ENCODE results near the gene ITGA4. TPM values are rescaled to one million over a fixed set of nuclear protein-coding genes. Genes with fewer than 3 reads are reported as not detected.

Gene ITGA4
- total RNA-seq, 1 donor: 138 TPM

DNA sequence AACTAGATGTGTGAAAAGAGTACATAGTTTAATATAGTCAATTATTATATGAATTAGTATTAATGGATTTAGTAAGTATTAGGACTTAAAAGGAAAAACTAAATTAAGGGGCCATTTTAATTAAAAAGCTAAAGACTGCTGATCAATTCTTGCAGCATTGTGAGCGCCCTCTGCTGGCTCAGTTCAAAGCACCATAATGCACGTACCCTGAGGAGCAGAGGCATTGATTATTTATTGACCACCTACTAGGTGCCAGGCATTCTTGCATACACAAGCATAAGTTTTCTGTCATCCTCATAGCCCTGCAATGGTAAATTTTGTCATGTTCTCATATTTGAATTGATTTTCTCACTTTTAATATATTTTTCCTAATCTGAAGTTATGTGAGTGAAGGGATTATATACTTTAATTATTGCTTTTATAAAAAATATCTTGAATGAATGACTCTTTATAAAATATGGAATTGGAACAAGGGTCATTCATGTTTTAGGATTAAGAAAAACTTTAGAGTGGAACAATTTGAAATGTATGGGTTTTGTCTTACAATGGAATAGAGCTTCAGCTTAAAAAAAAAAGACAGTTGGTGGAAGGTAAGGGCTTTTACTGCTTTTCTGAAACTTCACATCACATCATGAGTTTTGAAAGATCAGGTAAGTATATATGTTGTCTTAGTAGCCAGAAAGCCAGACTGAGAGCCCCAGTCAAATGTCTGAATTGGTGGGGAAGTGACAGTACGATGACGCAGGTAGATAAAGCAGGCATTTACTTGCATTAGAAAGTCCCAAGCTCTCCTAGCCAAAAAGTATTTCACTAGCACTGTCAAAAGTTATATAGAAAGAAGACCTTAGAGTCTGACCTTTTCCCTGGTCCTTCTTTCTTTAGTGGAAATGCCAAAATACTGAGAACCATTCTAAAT lies 9.7 kb downstream of the ITGA4 start:
- Histone ChIP-seq H3K27me3 (ENCODE audit: insufficient read depth, low read length) (no peaks in the 10 kb centered on the region), H3K4me3 (ENCODE audit: low read length) (no peak overlapping the region), H3K4me1 (ENCODE audit: insufficient read depth, low read length) (peaks cover 52% of the 10 kb centered on the region), H3K9me3 (ENCODE audit: low read depth, low read length) (no peaks in the 10 kb centered on the region)

GRCh38 chr2:181467966-181468707 lies 11.0 kb downstream of the ITGA4 start:
- no peak overlapping the region for H3K4me3 ChIP-seq (ENCODE audit: low read length)
- H3K9me3 ChIP-seq (ENCODE audit: low read depth, low read length): no peaks in the 10 kb centered on the region
- no peaks in the 10 kb centered on the region for H3K27me3 ChIP-seq (ENCODE audit: insufficient read depth, low read length)
- H3K4me1 ChIP-seq (ENCODE audit: insufficient read depth, low read length): peaks cover 50% of the 10 kb centered on the region

DNA sequence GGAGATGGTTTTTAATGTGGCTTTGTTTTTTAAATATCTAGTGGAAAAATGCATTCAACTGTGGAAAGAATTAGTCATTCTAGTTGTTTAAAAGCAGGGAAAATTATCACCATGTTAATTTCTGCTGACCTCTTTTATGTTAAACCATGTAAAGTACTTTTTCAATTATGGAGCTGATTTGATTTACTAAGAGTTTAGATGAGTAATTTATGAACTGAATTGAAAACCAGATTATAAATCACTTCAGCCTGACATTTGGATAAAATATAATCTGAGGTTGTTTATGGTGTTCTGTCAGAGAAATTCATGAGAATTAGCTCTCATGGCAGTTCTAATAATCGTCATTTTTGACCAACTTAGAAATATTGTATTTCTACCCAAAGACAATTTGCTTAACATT lies 11.6 kb downstream of the ITGA4 start:
- Histone ChIP-seq H3K27me3 (ENCODE audit: insufficient read depth, low read length) (no peaks in the 10 kb centered on the region), H3K4me1 (ENCODE audit: insufficient read depth, low read length) (peaks cover 49% of the 10 kb centered on the region), H3K9me3 (ENCODE audit: low read depth, low read length) (no peaks in the 10 kb centered on the region), H3K4me3 (ENCODE audit: low read length) (no peak overlapping the region)

GRCh38 chr2:181471226-181471625 lies 14.0 kb downstream of the ITGA4 start:
- Histone ChIP-seq H3K4me1 (ENCODE audit: insufficient read depth, low read length) (peaks cover 33% of the 10 kb centered on the region), H3K4me3 (ENCODE audit: low read length) (no peak overlapping the region), H3K27me3 (ENCODE audit: insufficient read depth, low read length) (no peaks in the 10 kb centered on the region), H3K9me3 (ENCODE audit: low read depth, low read length) (no peaks in the 10 kb centered on the region)

- Histone ChIP-seq H3K4me1 (ENCODE audit: insufficient read depth, low read length) (peaks cover 33% of the 10 kb centered on the region), H3K4me3 (ENCODE audit: low read length) (no peak overlapping the region), H3K27me3 (ENCODE audit: insufficient read depth, low read length) (no peaks in the 10 kb centered on the region), H3K9me3 (ENCODE audit: low read depth, low read length) (no peaks in the 10 kb centered on the region)
Measured at GRCh38 chr2:181471783-181472182, 14.6 kb downstream of the ITGA4 start.

- no peaks in the 10 kb centered on the region for H3K27me3 ChIP-seq (ENCODE audit: insufficient read depth, low read length)
- H3K4me3 ChIP-seq (ENCODE audit: low read length): no peak overlapping the region
- no peaks in the 10 kb centered on the region for H3K9me3 ChIP-seq (ENCODE audit: low read depth, low read length)
- H3K4me1 ChIP-seq (ENCODE audit: insufficient read depth, low read length): peaks cover 25% of the 10 kb centered on the region
Measured at GRCh38 chr2:181472990-181473389, 15.8 kb downstream of the ITGA4 start.

GRCh38 chr2:181474222-181474881 lies 17.2 kb downstream of the ITGA4 start:
- Histone ChIP-seq H3K27me3 (ENCODE audit: insufficient read depth, low read length) (no peaks in the 10 kb centered on the region), H3K9me3 (ENCODE audit: low read depth, low read length) (no peaks in the 10 kb centered on the region), H3K4me3 (ENCODE audit: low read length) (no peak overlapping the region), H3K4me1 (ENCODE audit: insufficient read depth, low read length) (peaks cover 24% of the 10 kb centered on the region)

- Histone ChIP-seq H3K4me1 (ENCODE audit: insufficient read depth, low read length) (no peaks in the 10 kb centered on the region), H3K9me3 (ENCODE audit: low read depth, low read length) (no peaks in the 10 kb centered on the region), H3K27me3 (ENCODE audit: insufficient read depth, low read length) (no peaks in the 10 kb centered on the region), H3K4me3 (ENCODE audit: low read length) (no peak overlapping the region)
Measured at GRCh38 chr2:181483211-181483610, 26.0 kb downstream of the ITGA4 start.

GRCh38 chr2:181483876-181484275 lies 26.7 kb downstream of the ITGA4 start:
- Histone ChIP-seq H3K27me3 (ENCODE audit: insufficient read depth, low read length) (no peaks in the 10 kb centered on the region), H3K4me1 (ENCODE audit: insufficient read depth, low read length) (no peaks in the 10 kb centered on the region), H3K4me3 (ENCODE audit: low read length) (no peak overlapping the region), H3K9me3 (ENCODE audit: low read depth, low read length) (no peaks in the 10 kb centered on the region)

DNA sequence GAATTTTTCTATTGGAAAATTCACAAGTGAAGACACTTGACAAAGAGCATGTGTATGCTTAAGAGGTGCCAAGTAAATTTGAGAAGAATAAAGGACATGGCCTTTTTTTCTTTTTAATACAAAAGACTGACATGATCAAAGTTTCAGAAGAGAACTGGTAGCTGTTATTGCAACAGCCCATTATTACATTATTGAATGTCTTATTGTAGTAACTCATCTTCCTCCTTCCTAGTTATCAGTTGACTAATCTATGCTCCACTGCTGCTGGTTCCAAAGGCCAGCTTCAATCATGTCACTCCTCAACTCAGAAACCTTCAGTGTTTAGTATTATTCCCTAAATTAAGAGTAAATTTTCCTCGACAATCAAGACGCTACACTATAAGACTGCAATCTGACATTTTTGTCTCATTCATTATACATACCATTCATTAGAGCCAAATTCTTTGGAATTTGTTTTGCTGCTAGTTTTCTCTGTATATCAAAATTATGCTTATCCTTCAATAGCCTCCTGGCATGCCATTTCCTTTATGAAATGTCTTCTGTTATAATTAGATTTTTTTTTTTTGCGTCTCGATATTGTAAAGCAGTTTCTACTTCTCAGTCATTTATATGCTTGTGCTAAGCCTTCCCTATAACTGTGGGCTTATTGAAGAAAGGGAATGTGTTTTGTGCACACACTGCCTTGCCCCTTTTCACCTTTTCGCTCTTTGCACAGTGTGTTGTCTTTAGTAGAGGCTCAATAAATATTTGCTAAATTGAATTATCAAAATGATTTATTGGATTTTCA lies 27.9 kb downstream of the ITGA4 start:
- Histone ChIP-seq H3K9me3 (ENCODE audit: low read depth, low read length) (no peaks in the 10 kb centered on the region), H3K27me3 (ENCODE audit: insufficient read depth, low read length) (no peaks in the 10 kb centered on the region), H3K4me1 (ENCODE audit: insufficient read depth, low read length) (no peaks in the 10 kb centered on the region), H3K4me3 (ENCODE audit: low read length) (no peak overlapping the region)

DNA sequence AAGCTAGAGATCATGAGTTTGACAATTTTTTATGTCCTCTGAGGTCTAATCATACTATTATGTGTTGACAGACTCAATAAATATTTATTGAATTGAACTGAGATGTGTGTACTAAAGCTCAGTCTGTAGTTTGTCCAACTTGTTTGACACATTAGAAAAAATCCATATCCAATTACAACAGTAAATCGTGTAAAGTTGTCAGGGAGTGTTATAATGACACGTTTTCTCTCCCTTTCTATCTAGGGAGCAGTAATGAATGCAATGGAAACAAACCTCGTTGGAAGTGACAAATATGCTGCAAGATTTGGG lies 28.4 kb downstream of the ITGA4 start:
- no peaks in the 10 kb centered on the region for H3K9me3 ChIP-seq (ENCODE audit: low read depth, low read length)
- H3K27me3 ChIP-seq (ENCODE audit: insufficient read depth, low read length): no peaks in the 10 kb centered on the region

DNA sequence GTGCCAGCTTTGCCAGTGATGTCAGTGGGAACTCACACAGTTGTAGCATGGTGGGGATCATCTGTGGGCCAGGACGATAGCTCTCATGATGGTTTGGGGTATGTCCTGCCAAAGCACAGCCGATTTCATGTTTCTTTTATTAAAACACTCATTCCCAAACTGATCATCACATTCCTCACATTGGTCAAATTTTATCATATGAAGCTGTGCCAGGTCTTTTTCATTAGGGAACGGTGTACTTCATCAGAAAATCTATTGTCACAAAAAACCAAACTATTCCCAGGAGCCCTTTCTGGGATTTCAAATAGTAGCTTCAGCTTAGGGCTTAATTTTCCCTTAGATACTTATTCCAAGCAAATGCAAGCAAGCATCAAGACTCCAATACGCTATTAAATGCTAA lies 42.0 kb downstream of the ITGA4 start:
- H3K9me3 ChIP-seq (ENCODE audit: low read depth, low read length): no peaks in the 10 kb centered on the region
- no peaks in the 10 kb centered on the region for H3K27me3 ChIP-seq (ENCODE audit: insufficient read depth, low read length)
- no peak overlapping the region for H3K4me3 ChIP-seq (ENCODE audit: low read length)
- no peaks in the 10 kb centered on the region for H3K4me1 ChIP-seq (ENCODE audit: insufficient read depth, low read length)

More for the DNA sequence above, 28.4 kb downstream of the ITGA4 start:
- H3K4me1 ChIP-seq (ENCODE audit: insufficient read depth, low read length): no peaks in the 10 kb centered on the region
- no peak overlapping the region for H3K4me3 ChIP-seq (ENCODE audit: low read length)

DNA sequence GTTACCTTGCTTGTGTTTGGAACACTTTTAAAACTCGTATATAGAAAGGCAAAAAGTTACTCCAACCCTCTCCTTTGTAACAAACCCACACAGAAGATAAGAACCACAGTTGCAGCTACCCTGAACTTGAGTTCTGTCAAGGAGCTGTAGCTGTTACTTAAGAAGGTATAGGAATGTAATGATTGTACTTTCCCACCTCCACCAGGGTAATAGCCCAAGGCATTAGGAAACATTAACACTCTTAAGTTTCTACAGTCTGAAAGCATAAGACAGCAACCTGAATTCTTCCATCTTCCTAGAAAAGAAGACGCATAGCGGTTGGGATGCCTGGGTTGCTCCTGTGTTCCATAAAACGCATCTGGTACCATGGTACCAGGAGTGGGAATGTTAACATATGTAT lies 43.0 kb downstream of the ITGA4 start:
- Histone ChIP-seq H3K4me3 (ENCODE audit: low read length) (no peak overlapping the region), H3K4me1 (ENCODE audit: insufficient read depth, low read length) (no peaks in the 10 kb centered on the region), H3K9me3 (ENCODE audit: low read depth, low read length) (no peaks in the 10 kb centered on the region), H3K27me3 (ENCODE audit: insufficient read depth, low read length) (no peaks in the 10 kb centered on the region)

- Histone ChIP-seq H3K4me1 (ENCODE audit: insufficient read depth, low read length) (no peaks in the 10 kb centered on the region), H3K27me3 (ENCODE audit: insufficient read depth, low read length) (no peaks in the 10 kb centered on the region), H3K9me3 (ENCODE audit: low read depth, low read length) (no peaks in the 10 kb centered on the region), H3K4me3 (ENCODE audit: low read length) (no peak overlapping the region)
Measured at GRCh38 chr2:181515719-181516118, 58.5 kb downstream of the ITGA4 start.

GRCh38 chr2:181516992-181517391 lies 59.8 kb downstream of the ITGA4 start:
- Histone ChIP-seq H3K4me3 (ENCODE audit: low read length) (no peak overlapping the region), H3K9me3 (ENCODE audit: low read depth, low read length) (no peaks in the 10 kb centered on the region), H3K4me1 (ENCODE audit: insufficient read depth, low read length) (no peaks in the 10 kb centered on the region), H3K27me3 (ENCODE audit: insufficient read depth, low read length) (no peaks in the 10 kb centered on the region)
